ENCODE results near the gene TMEM238.
"Not testable (repeated sequence)": the region's sequence is repeated elsewhere in the genome, so short reads cannot be mapped to it uniquely, and the experiment has no call there.

The TMEM238 gene

GRCh38 chr19:55384131-55384919 is at the start of gene TMEM238:
Gene TMEM238, minus strand, starts transcription at chr19:55384292. Its CDS starts 33 bp downstream, at chr19:55384259.
- H3K9ac ChIP-seq (ENCODE audit: low read depth, low read length): peak within 1 kb of the TSS; percentile 54
- peak within 1 kb of the TSS; percentile 98 for H3K4me3 ChIP-seq (ENCODE audit: low read depth, low read length)
- H3K9me3 ChIP-seq (ENCODE audit: control insufficient read depth, insufficient read depth, low read length): no peaks in the 10 kb centered on the region
- H3K36me3 ChIP-seq (ENCODE audit: control insufficient read depth, insufficient read depth, low read length): peaks cover 36% of the 10 kb centered on the region
- H3K4me1 ChIP-seq (ENCODE audit: control insufficient read depth, insufficient read depth, low read length): peaks cover 14% of the 10 kb centered on the region
- H3K27me3 ChIP-seq (ENCODE audit: control insufficient read depth, insufficient read depth, low read length): peaks cover 13% of the 10 kb centered on the region

DNA sequence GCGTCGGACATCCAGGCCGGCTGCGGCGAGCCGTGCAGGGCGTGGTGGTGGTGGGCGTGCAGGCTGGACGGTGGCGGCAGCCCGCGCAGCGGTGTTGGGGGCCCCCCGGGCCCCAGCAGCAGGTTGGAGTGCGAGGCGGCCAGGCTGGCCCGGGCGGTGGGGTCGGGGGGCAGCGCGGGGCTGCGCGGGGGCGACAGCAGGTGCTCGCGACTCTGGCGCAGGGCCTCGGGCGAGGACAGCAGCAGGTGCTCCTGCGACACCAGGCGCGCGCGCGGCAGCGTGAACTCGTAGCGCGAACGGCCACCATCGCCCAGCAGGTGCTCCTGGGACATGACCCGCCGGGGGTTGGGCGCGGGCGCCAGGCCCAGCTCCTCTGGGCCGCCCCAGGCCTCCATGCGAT is 49.2 kb upstream of the TMEM238 start:
- H3K9me3 ChIP-seq (ENCODE audit: control insufficient read depth, insufficient read depth, low read length): no peaks in the 10 kb centered on the region
- H3K4me1 ChIP-seq (ENCODE audit: control insufficient read depth, insufficient read depth, low read length): no peaks in the 10 kb centered on the region
- H3K4me3 ChIP-seq (ENCODE audit: low read depth, low read length): no peak overlapping the region
- no peak overlapping the region for H3K9ac ChIP-seq (ENCODE audit: low read depth, low read length)
- H3K36me3 ChIP-seq (ENCODE audit: control insufficient read depth, insufficient read depth, low read length): no peaks in the 10 kb centered on the region
- peaks cover 6% of the 10 kb centered on the region for H3K27me3 ChIP-seq (ENCODE audit: control insufficient read depth, insufficient read depth, low read length)

DNA sequence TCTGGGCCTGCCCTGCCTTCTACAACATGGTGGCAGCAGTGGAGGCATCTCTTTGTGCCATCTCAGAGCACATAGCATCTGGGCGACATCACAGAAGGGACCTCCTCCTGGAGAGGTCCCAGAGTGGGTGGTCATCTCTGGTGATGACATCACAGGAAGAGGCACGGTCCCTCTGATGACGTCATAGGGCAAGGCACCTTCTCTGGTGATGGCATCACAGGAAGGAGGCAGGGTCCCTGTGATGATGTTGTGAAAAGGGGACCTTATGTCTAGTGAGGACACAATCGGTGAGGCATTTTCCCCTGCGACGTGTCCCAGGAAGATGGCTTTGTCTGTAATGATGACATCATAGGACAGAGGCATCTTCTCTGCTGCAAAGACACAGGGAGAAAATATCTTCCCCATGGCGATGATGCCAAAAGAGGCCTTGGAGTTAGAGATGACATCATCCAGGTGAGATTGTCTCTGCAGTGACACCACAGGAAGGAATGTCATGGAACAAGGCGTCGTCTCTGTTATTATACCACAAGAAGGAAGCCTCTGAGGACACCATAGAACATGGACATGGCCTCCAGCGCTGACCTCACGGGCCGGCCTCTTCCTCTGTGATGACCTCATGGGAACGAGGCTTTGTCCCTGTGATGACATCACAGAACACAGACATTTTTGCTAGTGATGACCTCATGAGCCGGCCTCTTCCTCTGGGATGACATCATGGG is 48.3 kb upstream of the TMEM238 start:
- Histone ChIP-seq H3K4me1 (ENCODE audit: control insufficient read depth, insufficient read depth, low read length) (no peaks in the 10 kb centered on the region), H3K9ac (ENCODE audit: low read depth, low read length) (no peak overlapping the region), H3K36me3 (ENCODE audit: control insufficient read depth, insufficient read depth, low read length) (no peaks in the 10 kb centered on the region), H3K27me3 (ENCODE audit: control insufficient read depth, insufficient read depth, low read length) (peaks cover 3% of the 10 kb centered on the region), H3K4me3 (ENCODE audit: low read depth, low read length) (no peak overlapping the region), H3K9me3 (ENCODE audit: control insufficient read depth, insufficient read depth, low read length) (no peaks in the 10 kb centered on the region)

- Histone ChIP-seq H3K27me3 (ENCODE audit: control insufficient read depth, insufficient read depth, low read length) (peaks cover 3% of the 10 kb centered on the region), H3K9me3 (ENCODE audit: control insufficient read depth, insufficient read depth, low read length) (no peaks in the 10 kb centered on the region), H3K4me1 (ENCODE audit: control insufficient read depth, insufficient read depth, low read length) (no peaks in the 10 kb centered on the region), H3K4me3 (ENCODE audit: low read depth, low read length) (no peak overlapping the region), H3K36me3 (ENCODE audit: control insufficient read depth, insufficient read depth, low read length) (no peaks in the 10 kb centered on the region), H3K9ac (ENCODE audit: low read depth, low read length) (no peak overlapping the region)
Observed at GRCh38 chr19:55431183-55431582, 47.1 kb upstream of the TMEM238 start.

- Histone ChIP-seq H3K9me3 (ENCODE audit: control insufficient read depth, insufficient read depth, low read length) (no peaks in the 10 kb centered on the region), H3K4me3 (ENCODE audit: low read depth, low read length) (no peak overlapping the region), H3K36me3 (ENCODE audit: control insufficient read depth, insufficient read depth, low read length) (no peaks in the 10 kb centered on the region), H3K9ac (ENCODE audit: low read depth, low read length) (no peak overlapping the region), H3K27me3 (ENCODE audit: control insufficient read depth, insufficient read depth, low read length) (no peaks in the 10 kb centered on the region), H3K4me1 (ENCODE audit: control insufficient read depth, insufficient read depth, low read length) (no peaks in the 10 kb centered on the region)
Observed at GRCh38 chr19:55426042-55426441, 42.0 kb upstream of the TMEM238 start.

GRCh38 chr19:55424518-55424917 is 40.4 kb upstream of the TMEM238 start:
- peaks cover 2% of the 10 kb centered on the region for H3K27me3 ChIP-seq (ENCODE audit: control insufficient read depth, insufficient read depth, low read length)
- H3K4me3 ChIP-seq (ENCODE audit: low read depth, low read length): no peak overlapping the region
- no peaks in the 10 kb centered on the region for H3K9me3 ChIP-seq (ENCODE audit: control insufficient read depth, insufficient read depth, low read length)
- H3K36me3 ChIP-seq (ENCODE audit: control insufficient read depth, insufficient read depth, low read length): no peaks in the 10 kb centered on the region
- H3K9ac ChIP-seq (ENCODE audit: low read depth, low read length): no peak overlapping the region
- H3K4me1 ChIP-seq (ENCODE audit: control insufficient read depth, insufficient read depth, low read length): no peaks in the 10 kb centered on the region

- Histone ChIP-seq H3K4me1 (ENCODE audit: control insufficient read depth, insufficient read depth, low read length) (no peaks in the 10 kb centered on the region), H3K36me3 (ENCODE audit: control insufficient read depth, insufficient read depth, low read length) (no peaks in the 10 kb centered on the region), H3K9me3 (ENCODE audit: control insufficient read depth, insufficient read depth, low read length) (no peaks in the 10 kb centered on the region), H3K9ac (ENCODE audit: low read depth, low read length) (no peak overlapping the region), H3K4me3 (ENCODE audit: low read depth, low read length) (no peak overlapping the region), H3K27me3 (ENCODE audit: control insufficient read depth, insufficient read depth, low read length) (peaks cover 2% of the 10 kb centered on the region)
Observed at GRCh38 chr19:55423225-55424005, 39.3 kb upstream of the TMEM238 start.

GRCh38 chr19:55421281-55421680 is 37.2 kb upstream of the TMEM238 start:
- H3K36me3 ChIP-seq (ENCODE audit: control insufficient read depth, insufficient read depth, low read length); H3K4me3 ChIP-seq (ENCODE audit: low read depth, low read length); H3K9me3 ChIP-seq (ENCODE audit: control insufficient read depth, insufficient read depth, low read length); H3K9ac ChIP-seq (ENCODE audit: low read depth, low read length); H3K4me1 ChIP-seq (ENCODE audit: control insufficient read depth, insufficient read depth, low read length); H3K27me3 ChIP-seq (ENCODE audit: control insufficient read depth, insufficient read depth, low read length): not testable (repeated sequence)

- H3K27me3 ChIP-seq (ENCODE audit: control insufficient read depth, insufficient read depth, low read length): peaks cover 2% of the 10 kb centered on the region
- no peak overlapping the region for H3K9ac ChIP-seq (ENCODE audit: low read depth, low read length)
- H3K4me3 ChIP-seq (ENCODE audit: low read depth, low read length): no peak overlapping the region
- H3K36me3 ChIP-seq (ENCODE audit: control insufficient read depth, insufficient read depth, low read length): no peaks in the 10 kb centered on the region
- no peaks in the 10 kb centered on the region for H3K9me3 ChIP-seq (ENCODE audit: control insufficient read depth, insufficient read depth, low read length)
- H3K4me1 ChIP-seq (ENCODE audit: control insufficient read depth, insufficient read depth, low read length): no peaks in the 10 kb centered on the region
Observed at GRCh38 chr19:55419624-55420236, 35.6 kb upstream of the TMEM238 start.

- peaks cover 2% of the 10 kb centered on the region for H3K27me3 ChIP-seq (ENCODE audit: control insufficient read depth, insufficient read depth, low read length)
- H3K9ac ChIP-seq (ENCODE audit: low read depth, low read length): no peak overlapping the region
- H3K4me3 ChIP-seq (ENCODE audit: low read depth, low read length): no peak overlapping the region
- H3K4me1 ChIP-seq (ENCODE audit: control insufficient read depth, insufficient read depth, low read length): no peaks in the 10 kb centered on the region
- no peaks in the 10 kb centered on the region for H3K9me3 ChIP-seq (ENCODE audit: control insufficient read depth, insufficient read depth, low read length)
- no peaks in the 10 kb centered on the region for H3K36me3 ChIP-seq (ENCODE audit: control insufficient read depth, insufficient read depth, low read length)
Observed at GRCh38 chr19:55419103-55419502, 35.0 kb upstream of the TMEM238 start.

DNA sequence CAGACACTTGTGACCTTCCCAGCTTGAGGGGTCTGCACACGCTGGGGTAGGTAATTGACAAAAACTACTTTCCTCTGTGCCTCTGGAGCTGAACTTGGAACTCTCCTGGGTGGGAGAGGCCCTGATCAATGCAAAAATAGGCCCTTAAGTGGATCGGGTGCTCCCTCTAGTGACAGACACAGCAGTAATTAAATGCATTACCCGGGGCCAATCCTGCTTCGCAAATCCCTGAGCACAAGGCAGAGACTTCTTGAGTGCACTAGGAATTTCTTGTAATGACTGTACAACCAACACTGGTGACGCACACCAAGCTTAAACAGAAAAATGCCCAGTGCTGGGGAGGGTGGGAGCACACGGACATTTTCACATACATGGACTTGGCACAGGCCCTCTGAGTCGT is 34.1 kb upstream of the TMEM238 start:
- H3K4me1 ChIP-seq (ENCODE audit: control insufficient read depth, insufficient read depth, low read length): no peaks in the 10 kb centered on the region
- no peak overlapping the region for H3K4me3 ChIP-seq (ENCODE audit: low read depth, low read length)
- H3K9me3 ChIP-seq (ENCODE audit: control insufficient read depth, insufficient read depth, low read length): no peaks in the 10 kb centered on the region
- H3K36me3 ChIP-seq (ENCODE audit: control insufficient read depth, insufficient read depth, low read length): no peaks in the 10 kb centered on the region
- peaks cover 2% of the 10 kb centered on the region for H3K27me3 ChIP-seq (ENCODE audit: control insufficient read depth, insufficient read depth, low read length)
- no peak overlapping the region for H3K9ac ChIP-seq (ENCODE audit: low read depth, low read length)

All from iPS-15b (cell line).